DMS 273 (cell line): ENCODE measurements around the gene ZNF207.
A peak's percentile ranks its signal among the peaks of the same experiment; 100 is the strongest.
"Not testable (repeated sequence)": the region's sequence is repeated elsewhere in the genome, so short reads cannot be mapped to it uniquely, and the experiment has no call there.

Source experiments
- DNase-seq: peaks from one replicate; lab custom pipeline; 2025; ENCODE audit not compliant: unreplicated experiment; lab: John Stamatoyannopoulos, UW

The ZNF207 gene

GRCh38 chr17:32385121-32385520 is 35.2 kb downstream of the ZNF207 start:
- peak; percentile 19 for DNase-seq

- DNase-seq = no peak
These were observed 36.0 kb downstream of the ZNF207 start for GRCh38 chr17:32385971-32386370.

- DNase-seq = no peak
These were observed 36.9 kb downstream of the ZNF207 start for GRCh38 chr17:32386844-32387243.

- DNase-seq = not testable (repeated sequence)
These were observed 38.2 kb downstream of the ZNF207 start for GRCh38 chr17:32388128-32388527.

- no peak for DNase-seq
These were observed 38.9 kb downstream of the ZNF207 start for GRCh38 chr17:32388613-32389459.

- no peak for DNase-seq
These were observed 43.9 kb downstream of the ZNF207 start for GRCh38 chr17:32393904-32394303.

GRCh38 chr17:32396343-32396742 is 46.4 kb downstream of the ZNF207 start:
- DNase-seq = no peak

GRCh38 chr17:32398946-32399345 is 49.0 kb downstream of the ZNF207 start:
- DNase-seq = no peak

- DNase-seq = not testable (repeated sequence)
These were observed 60.1 kb downstream of the ZNF207 start for GRCh38 chr17:32410085-32410484.

- DNase-seq = no peak
These were observed 76.9 kb downstream of the ZNF207 start for GRCh38 chr17:32426894-32427293.

GRCh38 chr17:32429598-32429997 is 79.6 kb downstream of the ZNF207 start:
- DNase-seq = no peak
